ENCODE measurements around the gene DTL. TPM values are rescaled to one million over a fixed set of nuclear protein-coding genes. Genes with fewer than 3 reads are reported as not detected.

The DTL gene
- total RNA-seq, 4 donors from 2014 or later = 0.06 to 0.17 (median 0.17) TPM; not detected in 1

Small RNA genes lying within 50 kb of the gene (small RNA-seq; reads per million reads assigned to genes)
- 0 reads per million in 3 donors for gene MIR3122
- gene RF00568 = 0 reads per million in 3 donors
- gene RN7SKP98 = 0 reads per million in 3 donors

Other genes starting within 250 kb of the DTL start
- 10 to 100 TPM; 49.0 to 76.2 (median 62.2) TPM for gene LPGAT1, start 205.0 kb upstream of the DTL start, total RNA-seq
- gene INTS7, start 191 bp upstream of the DTL start, total RNA-seq = 10 to 100 TPM in 2 of 4 donors, 1 to 10 TPM in 2; 6.0 to 15.4 (median 11.0) TPM
- 10 to 100 TPM; 57.0 to 63.5 (median 58.9) TPM for gene PPP2R5A, start 249.7 kb downstream of the DTL start, total RNA-seq